Measurements from ENCODE around the gene ARHGEF16.

Gene ARHGEF16

DNA sequence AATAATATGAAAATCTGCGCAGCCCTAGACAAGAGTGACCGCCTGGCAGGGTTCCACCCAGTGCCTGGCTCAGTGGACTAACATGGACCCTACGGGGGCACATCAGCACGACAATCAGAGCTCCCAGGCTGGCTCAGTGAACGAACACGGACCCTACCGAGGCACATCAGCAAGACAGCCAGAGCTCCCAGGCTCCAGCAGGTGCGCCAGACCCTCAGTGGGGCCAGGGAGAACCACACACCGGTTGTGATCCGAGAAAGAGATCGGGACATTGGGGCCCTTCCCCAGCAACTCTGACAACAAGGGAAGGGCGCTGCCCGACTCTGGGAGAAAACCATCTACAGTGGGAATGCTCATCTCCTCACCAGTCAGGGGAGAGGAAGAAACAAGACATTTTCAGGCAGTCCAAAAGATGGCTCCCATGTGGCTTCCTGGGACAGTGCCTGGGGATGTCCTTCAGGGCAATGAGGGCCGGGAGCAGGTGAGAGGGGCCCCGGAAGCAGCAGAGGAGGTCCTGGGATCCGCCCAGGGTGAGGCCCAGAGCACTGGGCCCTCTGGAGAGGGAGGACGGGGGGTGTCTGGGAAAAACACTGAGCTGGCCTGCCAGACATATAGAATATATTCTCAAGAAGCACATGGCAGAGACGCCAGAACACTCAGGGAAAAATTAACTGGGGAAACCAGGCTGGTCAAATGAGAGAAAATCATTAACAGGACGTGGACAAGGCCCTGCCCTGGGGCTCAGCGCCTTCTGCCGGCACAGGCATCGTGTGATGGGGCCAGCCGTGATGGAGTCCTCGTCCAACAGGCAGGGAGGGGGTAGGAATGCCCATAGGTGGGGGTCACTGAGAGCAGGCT lies 4.8 kb downstream of the ARHGEF16 start:
- Histone ChIP-seq H3K9me3 (no peaks in the 10 kb centered on the region), H3K4me1 (peaks cover 5% of the 10 kb centered on the region; the same call in 1 of the 2 replicates), H3K36me3 (replicated peaks) (no peaks in the 10 kb centered on the region), H3K27me3 (ENCODE audit: low read depth) (no peaks in the 10 kb centered on the region), H3K4me3 (no peak overlapping the region)
- DNase-seq (ENCODE audit: low spot score in 2 of 2) = no peak
- in situ Hi-C loops (cut with MboI; ENCODE audit: low sequenced_read_pairs) = no loop called here

DNA sequence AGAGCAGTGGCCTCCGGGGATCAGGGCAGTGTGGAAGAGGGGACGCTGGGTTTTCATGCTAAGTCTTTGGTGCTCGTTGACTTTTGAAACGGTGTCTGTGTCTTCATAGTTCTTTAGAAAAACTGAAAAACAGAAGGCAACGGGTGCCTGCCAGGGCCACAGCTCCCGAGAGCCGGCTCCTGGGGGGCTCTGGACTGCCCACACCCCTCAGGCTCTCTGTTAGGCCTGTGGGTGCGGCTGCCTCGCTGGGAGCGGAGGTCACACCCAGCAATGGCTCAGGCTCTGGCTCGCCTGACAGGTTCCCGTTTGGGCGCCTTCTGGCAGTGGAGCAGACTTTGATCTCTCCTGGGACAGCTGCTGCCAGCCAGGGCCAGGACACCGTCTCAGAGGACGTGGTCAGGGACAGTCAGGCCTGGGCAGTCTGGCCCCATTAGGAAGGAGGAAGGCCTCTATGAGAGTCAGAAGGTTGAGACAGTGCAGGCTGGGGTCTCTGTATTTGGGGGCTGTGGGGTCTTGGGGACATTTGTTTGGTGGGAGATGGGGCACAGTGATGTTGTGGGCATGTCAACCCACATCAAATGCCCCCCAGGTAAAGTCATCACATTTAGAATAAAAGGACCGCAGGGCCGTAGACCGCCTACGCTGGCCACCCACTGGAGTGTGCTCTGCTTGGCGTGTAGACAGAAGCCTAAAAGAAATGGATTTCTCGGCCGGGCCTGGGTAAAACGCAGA lies 5.6 kb downstream of the ARHGEF16 start:
- Histone ChIP-seq H3K4me3 (no peak overlapping the region), H3K36me3 (replicated peaks) (no peaks in the 10 kb centered on the region), H3K4me1 (peaks cover 4% of the 10 kb centered on the region; the same call in 1 of the 2 replicates), H3K9me3 (no peaks in the 10 kb centered on the region), H3K27me3 (ENCODE audit: low read depth) (no peaks in the 10 kb centered on the region)
- in situ Hi-C loops (cut with MboI; ENCODE audit: low sequenced_read_pairs) = no loop called here
- DNase-seq (ENCODE audit: low spot score in 2 of 2) = no peak

DNA sequence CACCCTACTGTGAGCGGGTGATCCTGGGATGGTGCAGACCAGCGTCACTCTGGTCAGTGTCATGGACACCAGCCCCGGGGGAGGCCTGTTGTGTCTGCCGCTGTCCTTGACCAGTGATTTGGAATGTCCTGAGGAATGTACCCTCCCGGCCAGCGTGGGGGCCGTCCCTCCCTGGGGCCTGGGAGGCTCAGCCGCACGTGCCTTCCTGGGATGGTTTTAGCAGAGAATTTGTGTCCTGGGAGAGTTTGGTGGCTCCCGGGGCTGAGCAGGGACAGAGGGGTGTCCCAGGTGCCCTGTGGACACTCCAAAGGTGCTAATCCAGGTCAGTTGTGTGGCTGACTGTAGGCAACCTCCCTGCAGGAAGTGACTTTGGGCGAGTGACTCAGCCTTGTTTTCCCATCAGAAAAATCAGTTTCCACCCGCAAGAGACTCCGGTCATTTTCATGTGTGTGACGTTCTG lies 6.2 kb downstream of the ARHGEF16 start:
- DNase-seq (ENCODE audit: low spot score in 2 of 2) = no peak
- in situ Hi-C loops (cut with MboI; ENCODE audit: low sequenced_read_pairs) = no loop called here
- Histone ChIP-seq H3K4me3 (no peak overlapping the region), H3K36me3 (replicated peaks) (no peaks in the 10 kb centered on the region), H3K4me1 (no peaks in the 10 kb centered on the region), H3K27me3 (ENCODE audit: low read depth) (no peaks in the 10 kb centered on the region), H3K9me3 (no peaks in the 10 kb centered on the region)

DNA sequence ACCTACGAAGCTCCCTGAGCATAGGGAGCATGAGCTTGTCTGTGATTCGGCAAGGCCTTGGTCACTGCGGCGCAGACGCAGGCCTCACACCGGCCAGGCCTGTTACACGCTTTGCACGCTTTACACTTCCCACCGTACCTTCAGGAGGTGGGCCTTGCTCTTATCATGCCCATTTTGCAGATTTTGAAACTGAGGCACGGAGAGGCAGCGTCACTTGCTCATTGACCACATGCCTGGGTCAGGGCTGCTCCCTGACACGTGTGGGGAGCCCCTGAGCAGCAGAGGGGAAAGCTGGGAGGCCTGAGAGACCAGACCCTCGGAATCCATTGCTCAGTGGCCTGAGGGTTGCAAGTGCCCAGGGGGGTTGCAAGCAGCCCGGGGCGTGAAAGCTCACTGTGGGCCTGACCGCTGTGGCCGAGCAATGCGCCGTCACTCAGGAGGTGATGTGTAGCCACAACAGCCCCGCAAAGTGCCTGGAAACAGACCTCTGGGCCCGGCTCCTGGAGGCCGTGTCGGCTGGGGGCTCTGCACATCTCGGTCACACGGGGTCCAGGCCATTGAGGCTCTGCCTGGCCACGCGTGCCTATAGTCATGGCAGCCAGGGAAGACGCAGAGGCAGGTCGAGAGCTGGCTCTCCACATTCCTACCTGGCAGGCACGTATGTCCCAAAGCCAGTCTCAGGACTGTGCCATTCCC lies 6.9 kb downstream of the ARHGEF16 start:
- no peak overlapping the region for H3K4me3 ChIP-seq
- no peaks in the 10 kb centered on the region for H3K9me3 ChIP-seq
- H3K4me1 ChIP-seq = no peaks in the 10 kb centered on the region
- no peak for DNase-seq (ENCODE audit: low spot score in 2 of 2)
- no peaks in the 10 kb centered on the region for H3K36me3 ChIP-seq (replicated peaks)
- in situ Hi-C loops (cut with MboI; ENCODE audit: low sequenced_read_pairs) = no loop called here
- no peaks in the 10 kb centered on the region for H3K27me3 ChIP-seq (ENCODE audit: low read depth)

- Histone ChIP-seq H3K4me3 (no peak overlapping the region), H3K4me1 (no peaks in the 10 kb centered on the region)
- in situ Hi-C loops (cut with MboI; ENCODE audit: low sequenced_read_pairs) = no loop called here
Measured at GRCh38 chr1:3461934-3462275, 7.4 kb downstream of the ARHGEF16 start.

DNA sequence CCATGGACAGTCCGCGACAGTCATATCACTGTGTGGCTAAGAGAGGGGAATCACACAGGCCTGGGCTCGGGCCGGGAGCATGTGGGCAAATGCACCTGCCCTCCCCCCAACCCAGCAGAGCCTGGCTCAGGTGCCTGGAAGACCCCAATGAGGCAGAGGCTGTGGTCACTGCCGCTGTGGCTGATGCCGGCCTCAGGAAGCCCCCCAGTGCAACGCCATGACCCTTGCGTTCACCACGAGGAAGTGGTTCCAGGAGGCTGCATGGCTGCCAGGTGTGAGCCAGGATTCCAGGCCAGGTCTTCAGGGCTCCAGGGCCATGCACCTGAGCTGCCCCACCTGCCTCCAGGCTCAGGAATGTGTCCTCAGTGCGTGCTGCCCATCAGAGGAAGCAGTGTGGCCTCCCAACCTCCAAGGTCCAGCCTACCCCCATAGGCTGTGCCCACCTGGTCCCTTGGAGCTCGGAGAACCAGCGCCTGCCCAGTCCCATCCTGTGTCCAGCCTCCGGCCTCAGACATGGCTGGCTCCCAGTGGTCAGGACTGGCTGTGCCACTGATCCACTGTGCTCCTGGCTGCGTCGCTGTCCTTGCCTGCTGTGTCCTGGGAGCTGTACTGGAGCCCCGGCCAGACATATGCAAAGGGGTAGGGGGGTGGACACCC lies 8.0 kb downstream of the ARHGEF16 start:
- Histone ChIP-seq H3K4me3 (no peak overlapping the region), H3K4me1 (no peaks in the 10 kb centered on the region), H3K9me3 (no peaks in the 10 kb centered on the region), H3K36me3 (replicated peaks) (no peaks in the 10 kb centered on the region), H3K27me3 (ENCODE audit: low read depth) (no peaks in the 10 kb centered on the region)
- in situ Hi-C loops (cut with MboI; ENCODE audit: low sequenced_read_pairs) = no loop called here
- DNase-seq (ENCODE audit: low spot score in 2 of 2) = no peak

More at GRCh38 chr1:3461934-3462275, 7.4 kb downstream of the ARHGEF16 start:
- H3K9me3 ChIP-seq = no peaks in the 10 kb centered on the region
- H3K36me3 ChIP-seq (replicated peaks) = no peaks in the 10 kb centered on the region
- DNase-seq (ENCODE audit: low spot score in 2 of 2) = no peak
- H3K27me3 ChIP-seq (ENCODE audit: low read depth) = no peaks in the 10 kb centered on the region

DNA sequence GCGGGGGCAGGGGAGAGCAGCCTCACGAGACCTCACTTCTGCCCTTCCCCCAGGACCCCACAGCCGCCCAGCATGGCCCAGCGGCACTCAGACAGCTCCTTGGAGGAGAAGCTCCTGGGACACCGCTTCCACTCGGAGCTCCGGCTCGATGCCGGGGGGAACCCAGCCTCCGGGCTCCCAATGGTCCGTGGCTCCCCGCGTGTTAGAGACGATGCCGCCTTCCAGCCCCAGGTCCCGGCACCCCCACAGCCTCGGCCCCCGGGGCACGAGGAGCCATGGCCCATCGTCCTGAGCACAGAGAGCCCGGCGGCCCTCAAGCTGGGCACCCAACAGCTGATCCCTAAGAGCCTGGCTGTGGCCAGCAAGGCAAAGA lies 8.5 kb downstream of the ARHGEF16 start:
- in situ Hi-C loops (cut with MboI; ENCODE audit: low sequenced_read_pairs) = no loop called here
- H3K4me1 ChIP-seq = no peaks in the 10 kb centered on the region
- DNase-seq (ENCODE audit: low spot score in 2 of 2) = no peak
- H3K4me3 ChIP-seq = no peak overlapping the region
- no peaks in the 10 kb centered on the region for H3K27me3 ChIP-seq (ENCODE audit: low read depth)
- no peaks in the 10 kb centered on the region for H3K9me3 ChIP-seq
- H3K36me3 ChIP-seq (replicated peaks) = no peaks in the 10 kb centered on the region

DNA sequence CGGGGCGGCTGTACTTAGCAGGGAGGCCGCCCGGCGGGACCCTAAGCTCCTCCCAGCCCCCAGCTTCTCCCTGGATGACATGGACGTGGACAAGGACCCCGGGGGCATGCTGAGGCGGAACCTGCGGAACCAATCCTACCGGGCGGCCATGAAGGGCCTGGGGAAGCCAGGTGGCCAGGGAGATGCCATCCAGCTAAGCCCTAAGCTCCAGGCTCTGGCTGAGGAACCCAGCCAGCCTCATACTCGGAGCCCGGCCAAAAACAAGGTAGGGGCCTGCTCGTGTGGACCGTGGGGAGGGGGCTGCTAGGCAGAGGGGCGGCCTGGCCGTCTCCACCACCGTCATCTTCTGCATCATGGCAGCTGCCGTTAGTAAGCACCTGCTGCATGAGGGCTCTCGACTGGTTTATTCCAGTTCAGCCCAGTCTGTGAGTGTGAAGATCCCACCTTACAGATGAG lies 9.0 kb downstream of the ARHGEF16 start:
- in situ Hi-C loops (cut with MboI; ENCODE audit: low sequenced_read_pairs) = no loop called here
- no peak for DNase-seq (ENCODE audit: low spot score in 2 of 2)
- Histone ChIP-seq H3K27me3 (ENCODE audit: low read depth) (no peaks in the 10 kb centered on the region), H3K4me3 (no peak overlapping the region), H3K4me1 (no peaks in the 10 kb centered on the region), H3K36me3 (replicated peaks) (no peaks in the 10 kb centered on the region), H3K9me3 (no peaks in the 10 kb centered on the region)

DNA sequence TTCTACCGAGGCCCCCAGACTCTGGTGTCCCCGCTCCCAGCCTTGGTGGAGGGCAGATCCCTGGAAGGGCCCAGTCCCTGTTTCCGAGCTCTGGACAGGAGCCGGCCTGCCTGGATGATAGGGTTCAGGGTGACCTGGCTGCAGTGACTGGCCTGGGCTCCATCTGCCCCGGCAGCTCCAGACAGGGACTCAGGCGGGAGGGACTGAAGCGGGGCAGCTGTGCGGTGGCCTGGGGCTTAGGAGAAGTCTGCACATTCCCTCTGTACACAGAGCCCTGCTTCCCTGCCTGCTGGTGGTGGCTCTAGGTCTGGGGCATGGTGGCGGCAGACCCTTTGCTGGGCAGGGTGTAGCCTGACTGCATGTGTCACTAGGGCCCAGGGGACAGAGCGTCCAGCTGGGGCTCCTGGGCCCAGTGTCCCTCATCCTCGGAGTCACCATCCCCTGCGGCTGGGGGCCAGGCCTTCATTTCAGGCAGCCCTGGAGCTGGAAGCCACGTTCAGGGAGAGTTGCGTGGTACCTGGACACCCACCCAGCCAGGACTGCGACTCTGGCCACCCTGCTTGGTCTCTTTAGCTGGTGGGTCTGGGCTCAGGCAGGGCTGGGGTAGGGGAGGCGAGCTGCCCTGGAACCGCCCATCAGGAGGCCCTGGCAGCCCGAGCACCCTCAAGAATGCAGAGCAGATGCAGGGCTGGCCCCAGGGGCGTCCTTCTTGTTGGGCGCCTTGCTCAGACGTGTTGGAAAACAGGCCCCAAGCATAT lies 9.6 kb downstream of the ARHGEF16 start:
- Histone ChIP-seq H3K36me3 (replicated peaks) (no peaks in the 10 kb centered on the region), H3K27me3 (ENCODE audit: low read depth) (no peaks in the 10 kb centered on the region), H3K9me3 (no peaks in the 10 kb centered on the region), H3K4me1 (no peaks in the 10 kb centered on the region), H3K4me3 (no peak overlapping the region)
- in situ Hi-C loops (cut with MboI; ENCODE audit: low sequenced_read_pairs) = no loop called here
- no peak for DNase-seq (ENCODE audit: low spot score in 2 of 2)

GRCh38 chr1:3464649-3465025 lies 10.2 kb downstream of the ARHGEF16 start:
- Histone ChIP-seq H3K9me3 (no peaks in the 10 kb centered on the region), H3K4me3 (no peak overlapping the region), H3K4me1 (no peaks in the 10 kb centered on the region), H3K27me3 (ENCODE audit: low read depth) (no peaks in the 10 kb centered on the region), H3K36me3 (replicated peaks) (no peaks in the 10 kb centered on the region)
- in situ Hi-C loops (cut with MboI; ENCODE audit: low sequenced_read_pairs) = no loop called here
- no peak for DNase-seq (ENCODE audit: low spot score in 2 of 2)

DNA sequence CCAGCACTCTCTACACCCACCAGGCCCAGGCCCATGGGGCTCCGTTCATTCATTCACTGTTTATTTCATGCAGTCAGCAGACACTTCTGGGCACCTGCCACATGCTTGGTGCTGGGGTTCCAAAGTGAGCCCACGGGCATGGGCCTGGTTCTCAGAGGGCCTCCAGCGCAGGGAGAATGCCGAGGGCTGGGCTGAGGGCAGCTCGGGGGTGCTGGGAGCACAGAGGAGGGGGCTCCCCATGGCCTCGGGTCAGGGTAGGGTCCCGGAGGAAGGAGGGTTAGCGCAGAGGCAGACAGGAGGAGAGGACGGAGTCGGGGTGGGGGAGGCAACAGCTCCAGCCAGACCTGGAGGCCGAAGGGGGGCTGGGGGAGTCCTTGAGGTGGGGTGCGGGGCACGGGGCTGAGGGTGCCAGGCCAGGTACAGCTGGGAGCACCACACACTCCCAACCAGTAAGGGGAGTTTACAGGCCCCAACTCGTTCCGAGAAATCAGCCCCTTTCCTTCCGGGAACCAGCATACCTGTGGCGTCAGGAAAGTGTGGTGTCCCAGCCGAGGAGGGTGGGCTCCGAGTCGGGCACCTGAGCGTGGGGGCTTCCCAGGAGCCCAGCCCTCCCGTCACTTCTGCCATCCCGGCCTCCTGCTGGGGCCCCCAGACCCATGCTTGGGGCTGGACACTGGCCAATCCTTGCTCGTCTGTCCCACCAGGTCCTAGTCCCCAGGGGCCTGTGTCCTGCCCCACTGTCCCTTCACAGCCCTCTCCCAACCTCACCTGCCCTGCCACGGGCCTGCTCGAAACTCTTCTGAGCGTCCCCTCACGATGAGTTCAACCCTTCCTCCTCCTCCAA lies 10.8 kb downstream of the ARHGEF16 start:
- H3K36me3 ChIP-seq (replicated peaks) = no peaks in the 10 kb centered on the region
- no peaks in the 10 kb centered on the region for H3K9me3 ChIP-seq
- DNase-seq (ENCODE audit: low spot score in 2 of 2) = no peak
- in situ Hi-C loops (cut with MboI; ENCODE audit: low sequenced_read_pairs) = no loop called here
- H3K4me3 ChIP-seq = no peak overlapping the region
- no peaks in the 10 kb centered on the region for H3K27me3 ChIP-seq (ENCODE audit: low read depth)
- no peaks in the 10 kb centered on the region for H3K4me1 ChIP-seq

- Histone ChIP-seq H3K27me3 (ENCODE audit: low read depth) (no peaks in the 10 kb centered on the region), H3K4me3 (no peak overlapping the region), H3K9me3 (no peaks in the 10 kb centered on the region), H3K36me3 (replicated peaks) (no peaks in the 10 kb centered on the region), H3K4me1 (peaks cover under 1% of the 10 kb centered on the region)
- no peak for DNase-seq (ENCODE audit: low spot score in 2 of 2)
- in situ Hi-C loops (cut with MboI; ENCODE audit: low sequenced_read_pairs) = no loop called here
Measured at GRCh38 chr1:3465935-3466321, 11.5 kb downstream of the ARHGEF16 start.

Measured in HAP-1 (cell line).